ENCODE measurements around the gene DYNLT5. TPM values are rescaled to one million over a fixed set of nuclear protein-coding genes. Genes with fewer than 3 reads are reported as not detected.

The DYNLT5 gene, protein sequence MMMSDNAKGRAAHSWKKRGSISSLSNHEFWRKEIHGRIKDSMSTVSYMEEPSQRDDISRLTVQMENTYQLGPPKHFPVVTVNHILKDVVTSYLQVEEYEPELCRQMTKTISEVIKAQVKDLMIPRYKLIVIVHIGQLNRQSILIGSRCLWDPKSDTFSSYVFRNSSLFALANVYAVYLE
- 0.43 and 1.1 TPM in 2 replicates for total RNA-seq

DNA sequence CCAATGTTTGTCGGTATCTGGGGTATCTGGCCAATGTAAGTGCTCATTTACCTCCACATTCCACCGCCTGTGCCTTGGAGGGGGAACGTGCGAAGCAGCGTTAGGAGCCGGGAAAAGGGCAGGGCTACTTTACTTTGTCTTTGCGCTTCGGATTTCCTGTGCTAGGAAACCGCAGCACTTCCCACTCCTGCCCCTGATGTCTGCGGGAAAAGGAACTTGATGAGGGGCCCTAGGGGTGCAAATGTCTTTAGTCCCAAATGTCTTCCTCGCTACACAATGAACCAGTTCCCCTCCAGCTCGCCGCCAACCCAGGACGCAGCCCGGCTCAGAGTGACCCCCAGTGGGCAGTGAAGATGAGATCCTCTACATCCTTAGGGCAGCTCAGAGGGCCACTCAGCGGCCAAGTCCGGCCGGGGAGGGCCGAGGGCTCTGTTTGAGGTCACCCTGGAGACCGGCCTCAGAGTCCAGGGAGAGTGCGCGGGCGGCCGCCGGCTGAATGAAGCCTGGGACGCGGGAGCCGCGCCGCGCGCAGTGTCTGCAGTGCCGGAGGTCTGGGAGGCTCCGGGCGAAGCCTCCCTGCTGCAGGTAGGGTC, at the start of gene DYNLT5:
DYNLT5 (plus strand) TSS at position 460 of the 593 bp plus-strand sequence. CDS start 2,200 bp downstream, outside the sequence.

Other genes starting within 250 kb of the DYNLT5 start
- 25.2 and 36.2 TPM in 2 replicates for gene SGIP1, start 218.3 kb upstream of the DYNLT5 start, total RNA-seq
- gene INSL5, start 48.8 kb downstream of the DYNLT5 start, total RNA-seq: not detected in 2 replicates
- 2.9 and 4.5 TPM in 2 replicates for gene DNAI4, start 172.4 kb downstream of the DYNLT5 start, total RNA-seq
- 28.4 and 29.9 TPM in 2 replicates for gene MIER1, start 172.5 kb downstream of the DYNLT5 start, total RNA-seq